Natural killer cell treated with Interleukin-12 subunit alpha and Interleukin-12 subunit beta and Interleukin-15 and Interleukin-18, amount 100 ng/mL, for 72 hours (primary cell): ENCODE results near the gene NINL. TPM values are rescaled to one million over a fixed set of nuclear protein-coding genes. Genes with fewer than 3 reads are reported as not detected.

ENCODE experiments used
- ATAC-seq, 2 donors: fragments of 150-1000 bp; cut with Tn5 transposase in 1 of 2; sonication (Bioruptor Pico), chemical (Tn5 transposase) in 1 of 2; 2 replicates each; pipeline ENCODE4 v1.10.0; 2021
- DNase-seq: peaks from one replicate; pipeline ENCODE4 v3.0.0; 2022; ENCODE audit warnings: low spot score
- H3K27ac Mint-ChIP-seq, 2 donors: 1 replicate in 1 of 2; 2 replicates in 1 of 2; pipeline ENCODE4 v1.8.0; 2022; ENCODE audit warnings: mixed read lengths in 2 of 2, mild to moderate bottlenecking in 1 of 2, moderate library complexity in 1 of 2
- H3K27me3 Mint-ChIP-seq, 2 donors: 1 replicate in 1 of 2; 2 replicates in 1 of 2; pipeline ENCODE4 v1.8.0; 2022; ENCODE audit warnings: mixed read lengths in 2 of 2
- H3K36me3 Mint-ChIP-seq: one replicate; pipeline ENCODE4 v1.8.0; 2022; ENCODE audit warnings: mixed read lengths
- H3K4me1 Mint-ChIP-seq, 2 donors: 1 replicate in 1 of 2; 2 replicates in 1 of 2; pipeline ENCODE4 v1.8.0; 2022; ENCODE audit warnings: low read depth in 2 of 2, mixed read lengths in 2 of 2, mild to moderate bottlenecking in 1 of 2
- H3K4me3 Mint-ChIP-seq: one replicate; pipeline ENCODE4 v1.8.0; 2022; ENCODE audit warnings: mixed read lengths
- H3K9me3 Mint-ChIP-seq: 2 replicates; pipeline ENCODE4 v1.8.0; 2022; ENCODE audit warnings: mixed read lengths
- total RNA-seq, 2 donors: library from RNA; stranded (reverse); gene quantifications; one replicate each; pipeline ENCODE4 v1.2.3, GENCODE V29; 2022

Gene NINL
- total RNA-seq, 2 donors from 2014 or later = 1.4 to 1.6 TPM

GRCh38 chr20:25407311-25408169, 177.8 kb downstream of the NINL start, which contains the start of gene GINS1:
TSS of gene GINS1 (plus strand) at chr20:25407673. CDS start at chr20:25407821, 148 bp downstream.
- ATAC-seq (peak; percentile 96), DNase-seq (peak; percentile 89)
- peaks cover 15% of the 10 kb centered on the region for H3K36me3 Mint-ChIP-seq
- peaks cover 6% of the 10 kb centered on the region for H3K9me3 Mint-ChIP-seq
- H3K4me1 Mint-ChIP-seq = peaks cover 15 to 19% of the 10 kb centered on the region in 2 donors
- peak within 1 kb of the TSS; percentile 78 to 88 for H3K27ac Mint-ChIP-seq
- no peaks in the 10 kb centered on the region for H3K27me3 Mint-ChIP-seq
- H3K4me3 Mint-ChIP-seq = peak within 1 kb of the TSS; percentile 90

Other genes with a start within 250 kb of the NINL start
- gene ABHD12, start 194.7 kb downstream of the NINL start, total RNA-seq = 10 to 100 TPM; 33.1 to 47.3 TPM
- 10 to 100 TPM; 17.6 to 36.7 TPM for gene GINS1, start 177.9 kb downstream of the NINL start, total RNA-seq
- 1 to 10 TPM; 4.8 to 8.1 TPM for gene NANP, start 38.5 kb upstream of the NINL start, total RNA-seq
- gene ZNF337, start 111.3 kb upstream of the NINL start, total RNA-seq = 10 to 100 TPM; 15.3 to 21.5 TPM